IMR-90 (cell line): ENCODE results near the gene RPS19BP1. TPM values are rescaled to one million over a fixed set of nuclear protein-coding genes. Genes with fewer than 3 reads are reported as not detected.

Experiments used
- ATAC-seq: fragments of 200-7000 bp; cut with Tn5 transposase; 2 replicates; pipeline ENCODE4 v1.9.1; 2020; ENCODE audit warnings: low read depth, mild to moderate bottlenecking, moderate library complexity
- BruUV-seq: library from RNA; stranded (reverse); fragments of 400-500 nt; replicated peaks from 2 replicates; lab custom pipeline; 2021; lab: Mats Ljungman, UMichigan
- CTCF ChIA-PET: fragments of 300-600 bp; formaldehyde crosslinking; extraction: SDS; loops from one replicate; lab custom pipeline; 2021; ENCODE audit warnings: antibody characterized with exemption; lab: Yijun Ruan, JAX
- POLR2A ChIA-PET: fragments of 300-600 bp; sonication (Branson Sonifier 250); formaldehyde crosslinking; loops from one replicate; lab custom pipeline; 2022; ENCODE audit warnings: antibody characterized with exemption; ENCODE audit not compliant: unreplicated experiment; lab: Charles Lee
- DNase-seq: peaks from one replicate; pipeline ENCODE4 v3.0.0; 2013
- H2AFZ ChIP-seq: replicated peaks from 2 replicates; pipeline ENCODE3; 2013; ENCODE audit warnings: low read length, mild to moderate bottlenecking; ENCODE audit not compliant: poor library complexity
- H2AK5ac ChIP-seq: 2 replicates; pipeline ENCODE4 v1.6.1; 2013; ENCODE audit warnings: low read depth, low read length, inconsistent platforms
- H2AK9ac ChIP-seq: replicated peaks from 2 replicates; pipeline ENCODE3; 2013; ENCODE audit warnings: mild to moderate bottlenecking, low read depth, low read length, moderate library complexity; ENCODE audit not compliant: poor library complexity
- H2BK120ac ChIP-seq: 2 replicates; pipeline ENCODE4 v1.6.1; 2013; ENCODE audit warnings: low read depth, low read length, inconsistent platforms
- H2BK15ac ChIP-seq: 3 replicates; pipeline ENCODE4 v1.6.1; 2013; ENCODE audit warnings: low read depth, low read length, inconsistent platforms
- H2BK20ac ChIP-seq: 2 replicates; pipeline ENCODE4 v1.6.1; 2013; ENCODE audit warnings: low read depth, mild to moderate bottlenecking, inconsistent platforms, low read length, moderate library complexity
- H2BK5ac ChIP-seq: 2 replicates; pipeline ENCODE4 v1.6.1; 2013; ENCODE audit warnings: mild to moderate bottlenecking, low read depth, low read length, inconsistent platforms; ENCODE audit not compliant: poor library complexity, severe bottlenecking
- H3K14ac ChIP-seq: replicated peaks from 2 replicates; pipeline ENCODE4 v1.6.1; 2013; ENCODE audit warnings: low read depth, low read length, inconsistent platforms
- H3K18ac ChIP-seq: 2 replicates; pipeline ENCODE4 v1.6.1; 2013; ENCODE audit warnings: low read depth, low read length, control low read depth
- H3K23ac ChIP-seq: 2 replicates; pipeline ENCODE4 v1.6.1; 2013; ENCODE audit warnings: low read depth, low read length, inconsistent platforms
- H3K27ac ChIP-seq: 2 replicates; pipeline ENCODE4 v1.5.1; 2013; ENCODE audit warnings: mild to moderate bottlenecking, control low read depth, low read length; ENCODE audit not compliant: insufficient read depth
- H3K27me3 ChIP-seq: 2 replicates; pipeline ENCODE4 v1.6.1; 2013; ENCODE audit warnings: low read length; ENCODE audit not compliant: control insufficient read depth, insufficient read depth
- H3K36me3 ChIP-seq: 2 replicates; pipeline ENCODE4 v1.6.1; 2013; ENCODE audit warnings: low read length, mixed read lengths; ENCODE audit not compliant: control insufficient read depth, insufficient read depth
- H3K4ac ChIP-seq: 2 replicates; pipeline ENCODE4 v1.6.1; 2013; ENCODE audit warnings: low read depth, low read length, inconsistent platforms
- H3K4me1 ChIP-seq: 2 replicates; pipeline ENCODE4 v1.6.1; 2013; ENCODE audit warnings: low read length, mixed read lengths; ENCODE audit not compliant: control insufficient read depth, insufficient read depth
- H3K4me2 ChIP-seq: 2 replicates; pipeline ENCODE4 v1.6.1; 2013; ENCODE audit warnings: low read depth, mild to moderate bottlenecking, control low read depth, low read length, moderate library complexity
- H3K4me3 ChIP-seq: 2 replicates; pipeline ENCODE4 v1.5.1; 2013; ENCODE audit warnings: low read depth, mild to moderate bottlenecking, control low read depth, low read length, moderate library complexity; ENCODE audit not compliant: insufficient read depth
- H3K56ac ChIP-seq: 2 replicates; pipeline ENCODE4 v1.6.1; 2013; ENCODE audit warnings: low read length, inconsistent platforms; ENCODE audit not compliant: insufficient read depth; ENCODE audit errors: extremely low read depth
- H3K79me1 ChIP-seq, 2 experiments: 2 replicates each; pipeline ENCODE4 v1.6.1; 2013; ENCODE audit warnings: low read length in 2 of 2, inconsistent platforms in 1 of 2, low read depth in 1 of 2
- H3K9ac ChIP-seq: 2 replicates; pipeline ENCODE4 v1.6.1; 2013; ENCODE audit warnings: low read depth, low read length, control low read depth
- H3K9me1 ChIP-seq: 2 replicates; pipeline ENCODE4 v1.6.1; 2013; ENCODE audit warnings: low read length, inconsistent platforms; ENCODE audit not compliant: insufficient read depth
- H3K9me3 ChIP-seq: 2 replicates; pipeline ENCODE4 v1.6.1; 2013; ENCODE audit warnings: low read length; ENCODE audit not compliant: control insufficient read depth, insufficient read depth
- H4K20me1 ChIP-seq: 2 replicates; pipeline ENCODE4 v1.6.1; 2013; ENCODE audit warnings: low read length, inconsistent platforms; ENCODE audit not compliant: insufficient read depth
- H4K5ac ChIP-seq: 2 replicates; pipeline ENCODE4 v1.6.1; 2013; ENCODE audit warnings: mild to moderate bottlenecking, low read depth, low read length, control low read depth
- H4K8ac ChIP-seq, 2 experiments: 2 replicates each; pipeline ENCODE4 v1.6.1; 2013; ENCODE audit warnings: low read depth in 2 of 2, low read length in 2 of 2, control low read depth in 1 of 2, inconsistent platforms in 1 of 2
- H4K91ac ChIP-seq: 2 replicates; pipeline ENCODE4 v1.6.1; 2013; ENCODE audit warnings: low read depth, low read length, inconsistent platforms; ENCODE audit not compliant: insufficient read depth
- BHLHE40 ChIP-seq: fragments of 150-350 bp; IDR thresholded peaks from 2 replicates; pipeline ENCODE4 v1.6.1; 2016; ENCODE audit warnings: mild to moderate bottlenecking, low read depth, low read length
- CEBPB ChIP-seq: IDR thresholded peaks from 2 replicates; pipeline ENCODE4 v1.6.1; 2012; ENCODE audit warnings: low read depth, low read length, improper control_type of control experiment
- CHD1 ChIP-seq: IDR thresholded peaks from 2 replicates; pipeline ENCODE4 v1.6.1; 2012; ENCODE audit warnings: low read depth, low read length, improper control_type of control experiment
- FOS ChIP-seq: fragments of 150-350 bp; IDR thresholded peaks from 2 replicates; pipeline ENCODE4 v1.6.1; 2016; ENCODE audit warnings: low read depth, low read length
- MAFK ChIP-seq: IDR thresholded peaks from 2 replicates; pipeline ENCODE4 v1.6.1; 2012; ENCODE audit warnings: low read depth, low read length, improper control_type of control experiment
- MAZ ChIP-seq: IDR thresholded peaks from 2 replicates; pipeline ENCODE4 v1.6.1; 2012; ENCODE audit warnings: low read depth, mild to moderate bottlenecking, low read length, improper control_type of control experiment, moderate library complexity, borderline replicate concordance
- MXI1 ChIP-seq: IDR thresholded peaks from 2 replicates; pipeline ENCODE4 v1.6.1; 2012; ENCODE audit warnings: low read depth, mild to moderate bottlenecking, low read length, moderate library complexity, borderline replicate concordance
- NFE2L2 ChIP-seq: fragments of 150-350 bp; IDR thresholded peaks from 2 replicates; pipeline ENCODE4 v1.6.1; 2016; ENCODE audit warnings: low read depth, mild to moderate bottlenecking, low read length
- POLR2A ChIP-seq: IDR thresholded peaks from 2 replicates; pipeline ENCODE4 v1.6.1; 2012; ENCODE audit warnings: mild to moderate bottlenecking, low read depth, low read length
- RAD21 ChIP-seq: IDR thresholded peaks from 2 replicates; pipeline ENCODE4 v1.6.1; 2012; ENCODE audit warnings: low read length, improper control_type of control experiment
- RCOR1 ChIP-seq: IDR thresholded peaks from 2 replicates; pipeline ENCODE4 v1.6.1; 2012; ENCODE audit warnings: mild to moderate bottlenecking, low read length, improper control_type of control experiment; ENCODE audit not compliant: insufficient replicate concordance
- RFX5 ChIP-seq: IDR thresholded peaks from 2 replicates; pipeline ENCODE4 v1.8.0; 2012; ENCODE audit warnings: low read depth, mild to moderate bottlenecking, low read length, moderate library complexity
- SMC3 ChIP-seq: fragments of 150-350 bp; IDR thresholded peaks from 2 replicates; pipeline ENCODE4 v1.6.1; 2016; ENCODE audit warnings: low read depth, mild to moderate bottlenecking, antibody characterized with exemption, low read length, moderate library complexity
- WGBS, 2 experiments: methylation state at CpG; one replicate each; pipeline versions ENCODE4 v1.1.5 to v1.1.7; 2013; ENCODE audit warnings: missing lambda C conversion rate in 2 of 2; ENCODE audit not compliant: insufficient read length in 1 of 2; ENCODE audit errors: extremely low coverage in 2 of 2; 5-methylcytosine and 5-hydroxymethylcytosine counted together
- dilution Hi-C: fragments of 300-500 bp; cut with HindIII; formaldehyde crosslinking; loops from one replicate; pipeline ENCODE4 v1.14.3; 2018; ENCODE audit warnings: low sequenced_read_pairs; ENCODE audit not compliant: unreplicated experiment
- in situ Hi-C: fragments of 300-500 bp; cut with MboI; formaldehyde crosslinking; loops from 3 replicates; pipeline ENCODE4 v1.14.3; 2019; ENCODE audit warnings: low sequenced_read_pairs, inconsistent platforms, mixed read lengths
- intact Hi-C: fragments of 100-400 bp; cut with micrococcal nuclease; formaldehyde crosslinking; loops from 2 replicates; pipeline ENCODE4 v1.10.0; 2022
- polyA plus RNA-seq, 3 experiments: library from polyadenylated mRNA; depleted of rRNA; stranded (reverse); fragments of >200 nt; gene quantifications; 2 replicates each; pipeline ENCODE4 v1.2.3, GENCODE V29; 2012; ENCODE audit warnings: low replicate concordance in 1 of 3
- total RNA-seq: library from RNA; depleted of rRNA; stranded (reverse); fragments of >200 nt; gene quantifications from 2 replicates; pipeline ENCODE4 v1.2.3, GENCODE V29; 2012
- TF ChIP-seq, protein P1 (sequence below): conservative IDR thresholded peaks from 2 replicates; pipeline ENCODE4 v1.5.1; 2012; ENCODE audit warnings: mild to moderate bottlenecking, low read depth, low read length, improper control_type of control experiment
- TF ChIP-seq, protein P2 (sequence below): fragments of 150-350 bp; IDR thresholded peaks from 2 replicates; pipeline ENCODE4 v1.6.1; 2016; ENCODE audit warnings: low read depth, mild to moderate bottlenecking, low read length, moderate library complexity, borderline replicate concordance
- TF ChIP-seq, protein P3 (sequence below): fragments of 150-350 bp; IDR thresholded peaks from 2 replicates; pipeline ENCODE4 v1.6.1; 2017; ENCODE audit warnings: mild to moderate bottlenecking, antibody characterized with exemption, low read length, low read depth

RPS19BP1 gene
- total and polyA plus RNA-seq, 2 of the 4 experiments (the other 2 are of a cell fraction) = 33.0 to 95.4 TPM

DNA sequence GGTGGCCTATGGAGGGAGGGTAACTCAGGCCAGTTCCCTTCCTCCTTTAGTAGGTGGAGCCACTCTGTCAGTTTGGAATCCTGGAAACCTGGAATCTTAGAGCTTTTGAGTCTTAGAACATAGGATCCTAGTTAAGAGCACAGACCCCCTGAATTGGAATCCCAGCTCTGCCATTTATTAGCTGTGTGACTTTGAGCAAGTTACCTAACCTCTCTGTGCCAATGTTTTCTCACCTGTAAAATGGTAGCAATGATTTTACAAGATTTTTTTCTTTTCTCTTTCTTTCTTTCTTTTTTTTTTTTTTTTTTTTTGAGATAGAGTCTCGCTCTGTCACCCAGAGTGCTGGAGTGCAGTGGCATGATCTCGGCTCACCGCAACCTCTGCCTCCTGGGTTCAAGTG, 20.9 kb upstream of the RPS19BP1 start:
- in situ Hi-C loops (no loop called here), intact Hi-C loops (no loop called here), dilution Hi-C loops (no loop called here)
- BruUV-seq = no TSS peak
- H3K4me2 ChIP-seq = no peak overlapping the region
- no peak overlapping the region for H3K18ac ChIP-seq
- ChIA-PET CTCF (no interaction called here), POLR2A (no interaction called here)
- H2BK120ac ChIP-seq = no peak overlapping the region
- H3K27me3 ChIP-seq = peaks cover 72% of the 10 kb centered on the region
- H2BK5ac ChIP-seq = no peak overlapping the region
- H4K8ac ChIP-seq = no peak overlapping the region
- H2AK9ac ChIP-seq = no peak overlapping the region
- no peaks in the 10 kb centered on the region for H3K36me3 ChIP-seq
- no peak overlapping the region for H4K5ac ChIP-seq
- no peak overlapping the region for H3K9ac ChIP-seq
- no peak overlapping the region for H2BK15ac ChIP-seq
- H3K4ac ChIP-seq = no peak overlapping the region
- ATAC-seq (no peak), DNase-seq (no peak)
- no peak overlapping the region for H3K4me3 ChIP-seq
- H3K14ac ChIP-seq = no peak overlapping the region
- H3K4me1 ChIP-seq = no peaks in the 10 kb centered on the region; the same call in 1 of the 2 replicates
- H2BK20ac ChIP-seq = no peak overlapping the region
- TF ChIP-seq NFE2L2 (no peak), RCOR1 (no peak), POLR2A (no peak), CHD1 (no peak), FOS (no peak), MAZ (no peak), CEBPB (no peak), RFX5 (no peak), BHLHE40 (no peak), RAD21 (no peak), MAFK (no peak), MXI1 (no peak), SMC3 (no peak)
- TF ChIP-seq, protein P1, sequence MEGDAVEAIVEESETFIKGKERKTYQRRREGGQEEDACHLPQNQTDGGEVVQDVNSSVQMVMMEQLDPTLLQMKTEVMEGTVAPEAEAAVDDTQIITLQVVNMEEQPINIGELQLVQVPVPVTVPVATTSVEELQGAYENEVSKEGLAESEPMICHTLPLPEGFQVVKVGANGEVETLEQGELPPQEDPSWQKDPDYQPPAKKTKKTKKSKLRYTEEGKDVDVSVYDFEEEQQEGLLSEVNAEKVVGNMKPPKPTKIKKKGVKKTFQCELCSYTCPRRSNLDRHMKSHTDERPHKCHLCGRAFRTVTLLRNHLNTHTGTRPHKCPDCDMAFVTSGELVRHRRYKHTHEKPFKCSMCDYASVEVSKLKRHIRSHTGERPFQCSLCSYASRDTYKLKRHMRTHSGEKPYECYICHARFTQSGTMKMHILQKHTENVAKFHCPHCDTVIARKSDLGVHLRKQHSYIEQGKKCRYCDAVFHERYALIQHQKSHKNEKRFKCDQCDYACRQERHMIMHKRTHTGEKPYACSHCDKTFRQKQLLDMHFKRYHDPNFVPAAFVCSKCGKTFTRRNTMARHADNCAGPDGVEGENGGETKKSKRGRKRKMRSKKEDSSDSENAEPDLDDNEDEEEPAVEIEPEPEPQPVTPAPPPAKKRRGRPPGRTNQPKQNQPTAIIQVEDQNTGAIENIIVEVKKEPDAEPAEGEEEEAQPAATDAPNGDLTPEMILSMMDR = no peak
- TF ChIP-seq, protein P2, sequence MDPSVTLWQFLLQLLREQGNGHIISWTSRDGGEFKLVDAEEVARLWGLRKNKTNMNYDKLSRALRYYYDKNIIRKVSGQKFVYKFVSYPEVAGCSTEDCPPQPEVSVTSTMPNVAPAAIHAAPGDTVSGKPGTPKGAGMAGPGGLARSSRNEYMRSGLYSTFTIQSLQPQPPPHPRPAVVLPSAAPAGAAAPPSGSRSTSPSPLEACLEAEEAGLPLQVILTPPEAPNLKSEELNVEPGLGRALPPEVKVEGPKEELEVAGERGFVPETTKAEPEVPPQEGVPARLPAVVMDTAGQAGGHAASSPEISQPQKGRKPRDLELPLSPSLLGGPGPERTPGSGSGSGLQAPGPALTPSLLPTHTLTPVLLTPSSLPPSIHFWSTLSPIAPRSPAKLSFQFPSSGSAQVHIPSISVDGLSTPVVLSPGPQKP = no peak
- TF ChIP-seq, protein P3, sequence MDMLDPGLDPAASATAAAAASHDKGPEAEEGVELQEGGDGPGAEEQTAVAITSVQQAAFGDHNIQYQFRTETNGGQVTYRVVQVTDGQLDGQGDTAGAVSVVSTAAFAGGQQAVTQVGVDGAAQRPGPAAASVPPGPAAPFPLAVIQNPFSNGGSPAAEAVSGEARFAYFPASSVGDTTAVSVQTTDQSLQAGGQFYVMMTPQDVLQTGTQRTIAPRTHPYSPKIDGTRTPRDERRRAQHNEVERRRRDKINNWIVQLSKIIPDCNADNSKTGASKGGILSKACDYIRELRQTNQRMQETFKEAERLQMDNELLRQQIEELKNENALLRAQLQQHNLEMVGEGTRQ = no peak
- no CpG with 5 or more reads among the region's 3 CpGs for WGBS, 2 experiments
- H2AK5ac ChIP-seq = no peak overlapping the region
- no peaks in the 10 kb centered on the region for H3K9me3 ChIP-seq
- no peaks in the 10 kb centered on the region for H3K79me1 ChIP-seq
- no peak overlapping the region for H3K27ac ChIP-seq
- H3K56ac ChIP-seq = no peak overlapping the region
- H3K9me1 ChIP-seq = no peaks in the 10 kb centered on the region
- no peaks in the 10 kb centered on the region for H4K20me1 ChIP-seq
- no peak overlapping the region for H4K91ac ChIP-seq
- H2AFZ ChIP-seq = no peak overlapping the region
- H3K23ac ChIP-seq = no peak overlapping the region
